Fibroblast of villous mesenchyme (primary cell): ENCODE measurements around the gene SERPINB11. TPM values are rescaled to one million over a fixed set of nuclear protein-coding genes. Genes with fewer than 3 reads are reported as not detected.
A peak's percentile ranks its signal among the peaks of the same experiment; 100 is the strongest.

Experiments used
- DNase-seq: peaks from one replicate; pipeline ENCODE4 v3.0.0-alpha.2; 2010; ENCODE audit warnings: low read depth
- H3K4me3 ChIP-seq: 2 replicates; pipeline ENCODE4 v1.5.1; 2011; ENCODE audit warnings: low read depth, mild to moderate bottlenecking, low read length
- total RNA-seq: library from RNA; depleted of rRNA; stranded (reverse); fragments of >200 nt; gene quantifications from 2 replicates; pipeline ENCODE4 v1.2.3, GENCODE V29; 2012
- TF ChIP-seq, protein P1 (sequence below): IDR thresholded peaks from 2 replicates; pipeline ENCODE4 v1.5.1; 2012; ENCODE audit warnings: low read depth, mild to moderate bottlenecking, low read length; ENCODE audit not compliant: insufficient read depth

Gene SERPINB11
- total RNA-seq, 1 donor = not detected

DNA sequence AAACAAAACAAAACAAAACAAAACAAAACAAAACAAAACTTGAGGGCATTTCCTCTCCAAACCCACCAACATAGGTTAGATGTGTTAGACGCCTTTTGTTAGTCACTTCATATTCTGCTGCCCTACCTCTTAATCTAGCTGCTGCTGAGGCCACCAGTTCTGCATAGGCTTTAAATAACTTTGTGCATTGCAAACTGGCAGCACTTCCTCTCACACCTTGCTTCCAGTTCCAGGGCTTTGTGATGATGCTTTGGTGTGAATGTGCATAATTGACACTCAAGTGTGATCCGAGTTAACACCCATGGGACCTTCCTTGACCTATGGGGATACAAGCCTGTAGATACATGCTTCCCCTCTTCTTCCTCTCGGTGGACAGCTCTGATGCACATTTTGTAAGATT lies 2.3 kb upstream of the SERPINB11 start:
- TF ChIP-seq, protein P1, sequence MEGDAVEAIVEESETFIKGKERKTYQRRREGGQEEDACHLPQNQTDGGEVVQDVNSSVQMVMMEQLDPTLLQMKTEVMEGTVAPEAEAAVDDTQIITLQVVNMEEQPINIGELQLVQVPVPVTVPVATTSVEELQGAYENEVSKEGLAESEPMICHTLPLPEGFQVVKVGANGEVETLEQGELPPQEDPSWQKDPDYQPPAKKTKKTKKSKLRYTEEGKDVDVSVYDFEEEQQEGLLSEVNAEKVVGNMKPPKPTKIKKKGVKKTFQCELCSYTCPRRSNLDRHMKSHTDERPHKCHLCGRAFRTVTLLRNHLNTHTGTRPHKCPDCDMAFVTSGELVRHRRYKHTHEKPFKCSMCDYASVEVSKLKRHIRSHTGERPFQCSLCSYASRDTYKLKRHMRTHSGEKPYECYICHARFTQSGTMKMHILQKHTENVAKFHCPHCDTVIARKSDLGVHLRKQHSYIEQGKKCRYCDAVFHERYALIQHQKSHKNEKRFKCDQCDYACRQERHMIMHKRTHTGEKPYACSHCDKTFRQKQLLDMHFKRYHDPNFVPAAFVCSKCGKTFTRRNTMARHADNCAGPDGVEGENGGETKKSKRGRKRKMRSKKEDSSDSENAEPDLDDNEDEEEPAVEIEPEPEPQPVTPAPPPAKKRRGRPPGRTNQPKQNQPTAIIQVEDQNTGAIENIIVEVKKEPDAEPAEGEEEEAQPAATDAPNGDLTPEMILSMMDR = no peak
- H3K4me3 ChIP-seq = no peak overlapping the region
- DNase-seq = no peak

DNA sequence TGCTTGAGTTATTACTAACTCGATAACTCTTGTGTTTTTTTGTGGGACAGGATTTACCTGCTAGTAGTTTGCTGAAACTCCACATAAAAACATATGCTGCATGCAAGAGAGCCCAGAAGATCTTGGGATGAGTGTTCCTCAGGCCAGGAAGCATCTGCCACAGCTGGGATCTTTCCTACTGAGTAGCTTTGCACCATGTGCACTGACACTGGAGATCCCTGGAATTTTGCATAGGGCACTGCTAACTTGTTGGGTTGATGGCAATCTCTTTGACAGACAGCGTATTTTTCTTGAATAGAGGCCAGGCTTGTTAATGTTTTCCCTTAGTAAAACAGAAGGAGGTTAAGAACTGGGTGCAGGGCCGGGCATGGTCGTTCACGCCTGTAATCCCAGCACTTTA lies 808 bp upstream of the SERPINB11 start:
- TF ChIP-seq, protein P1 = no peak

DNA sequence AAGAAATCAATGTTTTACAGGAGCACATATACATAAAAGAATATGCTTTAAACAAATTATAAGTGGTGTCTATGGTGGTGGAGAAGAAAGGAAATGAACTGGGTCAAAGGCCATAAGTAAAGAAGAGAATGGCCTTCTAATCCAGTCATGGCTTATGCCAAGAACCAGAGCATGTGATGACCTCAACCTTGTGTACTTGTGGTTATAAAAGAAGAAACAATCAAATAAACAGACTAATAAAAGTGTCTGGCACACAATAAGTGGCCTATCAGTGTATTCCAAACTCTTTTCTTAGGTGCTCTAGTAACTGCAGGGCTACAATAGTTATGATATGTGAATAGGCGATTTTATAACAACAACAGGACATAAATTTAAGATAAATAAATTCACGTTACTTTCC lies 2.6 kb downstream of the SERPINB11 start:
- TF ChIP-seq, protein P1 = no peak
- H3K4me3 ChIP-seq = no peak overlapping the region
- peak; percentile 49 for DNase-seq

More for the DNA sequence above, 808 bp upstream of the SERPINB11 start:
- no peak overlapping the region for H3K4me3 ChIP-seq
- no peak for DNase-seq

DNA sequence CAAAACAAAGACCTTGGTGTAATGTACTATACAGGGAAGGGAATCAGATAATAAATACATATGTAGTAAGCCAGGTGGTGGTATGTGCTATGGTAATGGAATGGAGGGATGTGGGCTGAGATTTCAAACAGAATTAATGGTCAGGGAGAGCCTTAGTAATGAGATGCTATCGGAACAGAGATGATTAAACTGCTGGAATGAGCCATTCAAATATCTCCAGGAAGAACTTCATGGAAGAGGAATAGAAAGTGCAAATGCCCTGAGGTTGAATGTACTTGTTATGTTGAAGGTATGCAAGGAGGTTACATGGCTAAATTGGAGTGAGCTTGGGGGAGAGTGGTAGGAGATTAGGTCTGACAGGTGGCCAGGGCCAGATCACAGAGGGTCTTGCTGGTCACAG lies 5.1 kb downstream of the SERPINB11 start:
- H3K4me3 ChIP-seq = no peak overlapping the region
- TF ChIP-seq, protein P1 = no peak
- DNase-seq = no peak

DNA sequence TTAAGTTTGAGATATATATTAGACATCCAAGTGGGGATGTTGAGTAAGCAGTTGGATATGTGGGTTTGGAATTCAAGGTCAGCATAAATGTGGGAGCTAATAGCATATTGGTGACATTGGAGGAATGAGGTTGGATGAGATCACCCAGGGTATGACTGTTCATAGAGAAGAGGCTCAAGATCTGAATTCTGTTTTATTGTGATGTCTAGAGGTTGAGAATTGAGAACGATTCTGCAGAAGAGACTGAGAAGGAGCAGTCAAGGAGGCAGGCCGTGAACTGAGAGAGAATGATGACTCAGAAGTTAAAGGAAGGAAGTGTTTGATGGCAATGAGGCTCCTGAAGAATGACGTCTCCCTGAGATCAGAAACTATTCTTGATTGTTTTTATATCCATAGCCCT lies 5.9 kb downstream of the SERPINB11 start:
- H3K4me3 ChIP-seq = no peak overlapping the region
- DNase-seq = peak; percentile 23
- TF ChIP-seq, protein P1 = no peak

DNA sequence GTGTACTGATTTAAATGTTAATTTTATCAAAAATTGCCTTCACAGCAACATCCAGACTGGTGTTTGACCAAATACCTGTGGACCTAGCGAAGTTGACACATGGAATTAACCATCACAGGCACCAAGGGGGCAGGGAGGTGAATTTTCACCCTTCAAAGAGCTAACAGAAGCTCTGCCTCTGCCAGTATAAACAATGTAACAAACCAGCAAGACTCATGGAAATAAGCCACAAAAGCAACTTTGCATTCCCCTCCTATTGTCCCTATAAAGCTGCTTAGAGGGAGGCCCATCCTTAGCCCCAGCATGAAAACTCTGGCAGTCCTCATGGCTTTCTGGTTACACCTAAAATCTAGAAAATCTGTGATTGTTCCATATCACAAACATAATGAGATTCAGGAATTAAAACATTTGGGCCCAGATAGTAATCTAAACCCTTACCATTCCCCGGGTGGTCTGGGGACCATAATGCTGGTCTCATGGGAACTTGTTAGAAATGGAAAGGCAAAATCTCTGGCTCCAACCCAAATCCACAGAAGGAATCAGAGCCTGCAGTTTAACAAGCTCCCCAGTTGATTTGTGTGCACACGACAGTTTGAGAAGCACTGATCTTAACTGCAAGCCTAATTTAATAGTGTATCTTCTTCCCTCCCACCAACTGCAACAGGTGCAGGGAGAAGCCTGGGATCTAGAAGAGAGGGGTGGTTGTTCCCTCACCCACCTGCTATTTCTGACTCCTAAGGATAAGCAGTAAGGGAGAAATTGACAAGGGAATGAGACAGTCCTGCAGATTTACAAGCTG lies 23.1 kb downstream of the SERPINB11 start:
- TF ChIP-seq, protein P1 = no peak
- peak; percentile 9 for DNase-seq
- no peak overlapping the region for H3K4me3 ChIP-seq
